Measurements from ENCODE around the gene ACP5.

- TF ChIP-seq, protein P1, sequence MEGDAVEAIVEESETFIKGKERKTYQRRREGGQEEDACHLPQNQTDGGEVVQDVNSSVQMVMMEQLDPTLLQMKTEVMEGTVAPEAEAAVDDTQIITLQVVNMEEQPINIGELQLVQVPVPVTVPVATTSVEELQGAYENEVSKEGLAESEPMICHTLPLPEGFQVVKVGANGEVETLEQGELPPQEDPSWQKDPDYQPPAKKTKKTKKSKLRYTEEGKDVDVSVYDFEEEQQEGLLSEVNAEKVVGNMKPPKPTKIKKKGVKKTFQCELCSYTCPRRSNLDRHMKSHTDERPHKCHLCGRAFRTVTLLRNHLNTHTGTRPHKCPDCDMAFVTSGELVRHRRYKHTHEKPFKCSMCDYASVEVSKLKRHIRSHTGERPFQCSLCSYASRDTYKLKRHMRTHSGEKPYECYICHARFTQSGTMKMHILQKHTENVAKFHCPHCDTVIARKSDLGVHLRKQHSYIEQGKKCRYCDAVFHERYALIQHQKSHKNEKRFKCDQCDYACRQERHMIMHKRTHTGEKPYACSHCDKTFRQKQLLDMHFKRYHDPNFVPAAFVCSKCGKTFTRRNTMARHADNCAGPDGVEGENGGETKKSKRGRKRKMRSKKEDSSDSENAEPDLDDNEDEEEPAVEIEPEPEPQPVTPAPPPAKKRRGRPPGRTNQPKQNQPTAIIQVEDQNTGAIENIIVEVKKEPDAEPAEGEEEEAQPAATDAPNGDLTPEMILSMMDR (IDR thresholded peaks at IDR 0.05; ENCODE audit: insufficient read depth, low read length): no peak
- TF ChIP-seq REST (IDR thresholded peaks at IDR 0.05; ENCODE audit: insufficient replicate concordance, low read depth) (no peak), POLR2AphosphoS5 (IDR thresholded peaks at IDR 0.05; ENCODE audit: low read depth) (no peak), SPI1 (IDR thresholded peaks at IDR 0.05; ENCODE audit: borderline replicate concordance, low read depth) (no peak)
These were observed 29.0 kb upstream of the ACP5 start for GRCh38 chr19:11606484-11606883.

All from HL-60 (cell line).